ENCODE data around the gene CCL4. TPM values are rescaled to one million over a fixed set of nuclear protein-coding genes. Genes with fewer than 3 reads are reported as not detected.
A peak's percentile ranks its signal among the peaks of the same experiment; 100 is the strongest.
"Not testable (repeated sequence)": the region's sequence is repeated elsewhere in the genome, so short reads cannot be mapped to it uniquely, and the experiment has no call there.

Gene CCL4
- polyA plus RNA-seq, 1 donor, result 6.9 TPM

DNA sequence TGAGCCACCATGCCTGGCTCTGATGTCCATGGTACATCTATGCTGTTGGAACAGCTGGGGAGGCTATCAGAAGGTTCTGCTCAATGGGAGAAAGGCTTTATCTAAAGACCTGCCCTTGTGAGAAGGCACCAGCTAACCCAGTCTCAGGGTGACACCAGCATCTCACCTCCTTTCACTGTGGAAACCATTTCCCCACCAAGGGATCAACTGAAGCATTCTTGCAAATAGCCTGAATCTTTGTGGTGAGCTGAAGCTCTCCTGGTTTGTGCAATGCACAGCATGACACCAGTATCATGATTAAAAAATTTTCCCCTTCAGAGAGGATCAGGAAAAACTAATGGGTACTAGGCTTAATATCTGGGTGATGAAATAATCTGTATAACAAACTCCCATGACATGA is 34.5 kb upstream of the CCL4 start:
- Histone ChIP-seq H3K4me3 (ENCODE audit: low read length) (no peak overlapping the region), H3K9me3 (ENCODE audit: control insufficient read depth, low read depth, low read length) (no peaks in the 10 kb centered on the region), H3K36me3 (ENCODE audit: control insufficient read depth, insufficient read depth, low read length) (no peaks in the 10 kb centered on the region), H3K27ac (ENCODE audit: low read length) (no peak overlapping the region), H3K4me1 (ENCODE audit: control insufficient read depth, insufficient read depth, low read length) (no peaks in the 10 kb centered on the region), H3K27me3 (ENCODE audit: control insufficient read depth, insufficient read depth, low read length) (no peaks in the 10 kb centered on the region)
- no peak for DNase-seq

DNA sequence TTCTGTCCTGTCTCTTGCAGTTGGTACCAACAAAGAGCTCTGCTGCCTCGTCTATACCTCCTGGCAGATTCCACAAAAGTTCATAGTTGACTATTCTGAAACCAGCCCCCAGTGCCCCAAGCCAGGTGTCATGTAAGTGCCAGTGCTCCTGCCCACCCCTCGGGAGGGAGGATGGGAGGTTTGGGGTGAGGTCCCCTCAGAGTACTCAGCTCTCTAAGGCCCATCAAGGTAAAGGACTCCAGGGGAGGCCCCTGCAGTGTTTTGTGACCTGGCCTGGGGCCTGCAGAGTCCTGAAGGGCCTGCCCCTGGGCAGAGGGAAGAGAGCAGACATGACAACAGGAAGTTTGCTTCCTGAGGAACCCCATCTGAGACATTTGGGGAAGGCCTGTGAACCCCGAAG is 33.2 kb upstream of the CCL4 start:
- Histone ChIP-seq H3K36me3 (ENCODE audit: control insufficient read depth, insufficient read depth, low read length) (no peaks in the 10 kb centered on the region), H3K4me1 (ENCODE audit: control insufficient read depth, insufficient read depth, low read length) (no peaks in the 10 kb centered on the region), H3K9me3 (ENCODE audit: control insufficient read depth, low read depth, low read length) (no peaks in the 10 kb centered on the region), H3K27me3 (ENCODE audit: control insufficient read depth, insufficient read depth, low read length) (no peaks in the 10 kb centered on the region), H3K4me3 (ENCODE audit: low read length) (no peak overlapping the region), H3K27ac (ENCODE audit: low read length) (no peak overlapping the region)
- no peak for DNase-seq
- WGBS (ENCODE audit: insufficient coverage, low lambda C conversion rate), result no CpG with 5 or more reads among the region's 3 CpGs

DNA sequence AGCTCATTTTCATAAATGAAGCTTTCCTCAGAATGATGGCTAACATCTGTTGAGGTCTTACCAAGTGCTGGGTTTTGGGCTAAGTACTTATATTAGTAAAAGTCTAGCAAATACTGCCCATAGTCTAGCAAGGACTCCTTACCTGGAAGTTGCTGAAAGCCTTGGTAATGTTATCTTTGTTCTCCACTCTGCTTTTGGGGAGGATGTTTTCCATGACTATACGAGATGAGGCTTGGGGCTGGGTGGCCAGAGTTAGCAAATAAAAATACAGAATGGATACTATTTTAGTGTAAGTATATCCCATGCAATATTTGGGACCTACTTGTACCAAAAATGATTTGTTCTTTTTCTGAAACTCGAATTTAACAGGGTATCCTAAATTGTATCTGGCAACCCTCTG is 31.9 kb upstream of the CCL4 start:
- H3K36me3 ChIP-seq (ENCODE audit: control insufficient read depth, insufficient read depth, low read length), result no peaks in the 10 kb centered on the region

DNA sequence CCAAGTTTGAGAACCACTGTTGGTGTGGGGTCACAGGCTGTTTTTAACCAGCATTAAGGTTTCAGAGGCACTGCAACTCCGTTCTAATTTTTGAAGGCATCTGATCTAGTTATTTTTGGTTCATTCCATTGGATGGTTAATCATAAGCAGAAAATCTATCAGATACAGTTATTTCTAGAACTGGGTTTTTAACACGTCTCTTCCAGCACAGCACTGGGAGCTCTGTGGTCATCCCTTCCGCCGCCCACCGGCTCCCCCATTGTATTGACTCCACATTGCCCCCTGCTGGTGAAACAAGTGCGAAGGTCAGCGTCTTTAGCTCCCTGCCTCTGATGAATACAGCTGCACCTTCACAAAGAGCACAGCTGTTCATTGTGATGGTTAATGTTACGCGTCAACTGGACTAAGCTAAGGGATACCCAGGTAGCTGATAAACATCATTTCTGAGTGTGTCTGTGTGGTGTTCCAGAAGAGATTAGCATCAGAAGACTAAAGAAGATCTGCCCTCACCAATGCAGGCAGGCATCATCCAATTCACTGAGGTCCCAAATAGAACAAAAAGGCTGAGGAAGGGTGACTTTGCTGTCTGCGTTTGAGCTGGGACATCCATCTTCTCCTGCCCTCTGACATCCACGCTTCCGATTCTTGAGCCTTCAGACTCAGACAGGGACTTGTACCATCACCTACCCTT is 31.1 kb upstream of the CCL4 start:
- Histone ChIP-seq H3K27ac (ENCODE audit: low read length) (no peak overlapping the region), H3K27me3 (ENCODE audit: control insufficient read depth, insufficient read depth, low read length) (no peaks in the 10 kb centered on the region), H3K4me1 (ENCODE audit: control insufficient read depth, insufficient read depth, low read length) (no peaks in the 10 kb centered on the region), H3K4me3 (ENCODE audit: low read length) (no peak overlapping the region), H3K9me3 (ENCODE audit: control insufficient read depth, low read depth, low read length) (no peaks in the 10 kb centered on the region), H3K36me3 (ENCODE audit: control insufficient read depth, insufficient read depth, low read length) (no peaks in the 10 kb centered on the region)
- WGBS (ENCODE audit: insufficient coverage, low lambda C conversion rate), result no CpG with 5 or more reads among the region's 12 CpGs
- DNase-seq, result peak in 1 of 2 donors; percentile 43

More for the DNA sequence above, 31.9 kb upstream of the CCL4 start:
- WGBS (ENCODE audit: insufficient coverage, low lambda C conversion rate), result no CpG with 5 or more reads among the region's 2 CpGs
- H3K4me1 ChIP-seq (ENCODE audit: control insufficient read depth, insufficient read depth, low read length), result no peaks in the 10 kb centered on the region
- no peak overlapping the region for H3K27ac ChIP-seq (ENCODE audit: low read length)
- H3K9me3 ChIP-seq (ENCODE audit: control insufficient read depth, low read depth, low read length), result no peaks in the 10 kb centered on the region
- no peaks in the 10 kb centered on the region for H3K27me3 ChIP-seq (ENCODE audit: control insufficient read depth, insufficient read depth, low read length)
- H3K4me3 ChIP-seq (ENCODE audit: low read length), result no peak overlapping the region
- DNase-seq, result no peak

DNA sequence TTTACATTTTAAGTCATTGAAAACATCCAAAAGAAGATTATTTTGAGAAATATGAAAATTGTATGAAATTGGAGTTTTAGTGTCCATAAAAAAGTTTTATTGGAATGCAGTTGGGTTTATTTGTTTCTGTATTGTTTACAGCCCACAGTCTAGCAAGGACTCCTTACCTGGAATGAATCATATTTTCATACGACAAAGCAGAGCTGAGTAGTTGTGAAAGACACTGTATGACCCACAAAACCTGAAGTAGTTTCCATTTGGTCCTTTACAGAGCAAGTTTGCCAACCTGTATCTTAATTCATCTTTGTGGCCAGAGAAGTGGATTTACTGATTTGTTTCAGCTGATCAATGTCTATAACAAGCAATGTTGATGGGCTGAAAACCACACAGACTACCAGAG is 29.3 kb upstream of the CCL4 start:
- Histone ChIP-seq H3K36me3 (ENCODE audit: control insufficient read depth, insufficient read depth, low read length) (no peaks in the 10 kb centered on the region), H3K4me3 (ENCODE audit: low read length) (no peak overlapping the region), H3K4me1 (ENCODE audit: control insufficient read depth, insufficient read depth, low read length) (no peaks in the 10 kb centered on the region), H3K9me3 (ENCODE audit: control insufficient read depth, low read depth, low read length) (no peaks in the 10 kb centered on the region), H3K27ac (ENCODE audit: low read length) (no peak overlapping the region), H3K27me3 (ENCODE audit: control insufficient read depth, insufficient read depth, low read length) (no peaks in the 10 kb centered on the region)
- no CpG with 5 or more reads among the region's 1 CpG for WGBS (ENCODE audit: insufficient coverage, low lambda C conversion rate)
- no peak for DNase-seq

DNA sequence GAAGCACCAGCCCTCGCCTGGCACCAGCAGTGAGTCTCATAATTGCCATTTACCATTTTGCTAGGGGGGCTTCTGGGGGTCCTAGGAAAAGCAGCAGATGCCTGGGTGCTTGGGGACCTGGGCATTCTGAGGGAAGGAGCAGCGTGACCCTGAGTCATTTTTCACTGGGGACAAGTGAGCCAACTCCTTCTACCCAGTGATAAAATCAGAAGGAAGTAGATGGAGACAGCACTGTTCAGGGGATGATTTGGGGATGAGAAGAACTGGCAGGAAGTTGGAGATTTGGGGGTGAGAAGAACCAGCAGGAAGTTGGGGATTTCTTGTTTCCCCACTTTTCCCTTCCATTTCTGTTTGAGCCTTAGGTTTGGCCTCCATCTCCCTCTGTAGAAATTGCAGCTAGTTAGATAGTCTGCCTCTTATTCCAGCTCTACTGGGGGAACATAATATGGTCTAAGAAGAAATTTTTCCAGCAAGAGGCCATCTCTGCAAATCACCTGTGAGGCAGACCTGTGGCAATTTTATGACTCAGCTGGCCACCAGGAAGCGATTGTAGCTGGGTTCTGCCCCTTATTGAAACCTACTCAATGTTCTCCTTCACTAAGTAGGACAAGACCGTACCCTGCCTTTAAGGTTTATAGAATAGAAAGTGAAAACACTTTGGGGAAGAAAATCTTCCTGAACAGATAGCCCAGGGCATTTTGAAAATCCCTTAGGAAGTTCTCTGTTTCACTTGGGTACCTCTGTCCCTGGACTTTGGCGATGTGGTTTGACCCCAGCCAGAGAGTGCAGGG is 21.8 kb upstream of the CCL4 start:
- not testable (repeated sequence) for H3K4me1 ChIP-seq (ENCODE audit: control insufficient read depth, insufficient read depth, low read length); H3K36me3 ChIP-seq (ENCODE audit: control insufficient read depth, insufficient read depth, low read length); H3K27ac ChIP-seq (ENCODE audit: low read length); H3K4me3 ChIP-seq (ENCODE audit: low read length); DNase-seq; H3K9me3 ChIP-seq (ENCODE audit: control insufficient read depth, low read depth, low read length); H3K27me3 ChIP-seq (ENCODE audit: control insufficient read depth, insufficient read depth, low read length)
- WGBS (ENCODE audit: insufficient coverage, low lambda C conversion rate), result no CpG with 5 or more reads among the region's 5 CpGs

DNA sequence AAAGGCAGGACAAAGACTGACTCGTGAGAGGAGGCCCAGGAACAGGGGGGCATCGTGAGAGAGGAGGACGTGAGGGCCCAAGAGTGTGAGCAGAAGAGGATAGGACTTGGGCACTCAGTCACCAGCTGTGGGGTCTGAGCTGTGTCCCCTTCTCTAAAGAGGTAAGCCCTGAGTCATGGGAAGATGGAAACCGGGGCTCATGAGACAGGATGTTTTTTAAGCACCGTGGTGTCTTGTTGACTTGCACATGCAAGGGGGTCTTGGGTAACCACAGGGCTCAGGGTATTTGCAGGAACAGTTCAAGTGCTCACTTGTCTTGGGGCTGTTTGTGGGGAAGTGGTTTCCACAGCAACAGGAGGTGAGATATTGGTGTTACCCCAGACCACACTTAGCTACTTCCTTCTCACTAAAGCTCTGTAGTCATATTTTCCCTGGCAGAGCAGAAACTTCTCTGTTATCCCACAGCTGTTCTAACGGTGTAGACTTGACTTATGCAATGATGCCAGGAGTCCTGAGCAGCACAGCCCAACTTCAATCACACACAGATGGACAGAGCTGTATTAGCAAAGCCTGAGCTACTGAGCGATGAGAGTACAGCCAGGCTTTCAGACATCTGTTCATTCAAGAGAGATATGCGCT is 21.0 kb upstream of the CCL4 start:
- H3K27ac ChIP-seq (ENCODE audit: low read length); H3K36me3 ChIP-seq (ENCODE audit: control insufficient read depth, insufficient read depth, low read length); H3K9me3 ChIP-seq (ENCODE audit: control insufficient read depth, low read depth, low read length); H3K4me1 ChIP-seq (ENCODE audit: control insufficient read depth, insufficient read depth, low read length); H3K4me3 ChIP-seq (ENCODE audit: low read length); H3K27me3 ChIP-seq (ENCODE audit: control insufficient read depth, insufficient read depth, low read length): not testable (repeated sequence)
- peak in 1 of 2 donors; percentile 22 for DNase-seq
- WGBS (ENCODE audit: insufficient coverage, low lambda C conversion rate), result 100% methylated on average over 2 of the region's 8 CpGs

DNA sequence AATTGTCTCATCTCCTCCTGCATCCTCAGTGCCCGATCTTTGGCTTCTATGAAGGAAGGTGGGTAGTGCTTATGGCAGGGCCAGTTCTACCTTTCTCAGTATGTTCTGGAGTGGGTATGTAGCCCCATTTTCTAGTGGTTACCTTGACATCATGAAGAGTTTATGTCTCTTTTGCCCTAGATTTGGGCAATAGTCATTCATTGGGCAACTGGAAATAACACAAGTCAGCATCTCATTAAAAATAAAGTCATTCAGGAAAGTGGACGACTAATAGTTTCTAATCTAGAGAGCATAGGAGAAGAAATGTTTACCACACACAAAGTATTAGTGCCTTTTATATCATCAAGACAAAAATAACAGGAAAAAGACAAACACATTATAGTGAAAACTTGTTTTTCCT is 19.9 kb upstream of the CCL4 start:
- not testable (repeated sequence) for H3K4me3 ChIP-seq (ENCODE audit: low read length); H3K4me1 ChIP-seq (ENCODE audit: control insufficient read depth, insufficient read depth, low read length); DNase-seq; H3K27me3 ChIP-seq (ENCODE audit: control insufficient read depth, insufficient read depth, low read length); H3K9me3 ChIP-seq (ENCODE audit: control insufficient read depth, low read depth, low read length); H3K27ac ChIP-seq (ENCODE audit: low read length); H3K36me3 ChIP-seq (ENCODE audit: control insufficient read depth, insufficient read depth, low read length)
- no CpG with 5 or more reads among the region's 2 CpGs for WGBS (ENCODE audit: insufficient coverage, low lambda C conversion rate)

DNA sequence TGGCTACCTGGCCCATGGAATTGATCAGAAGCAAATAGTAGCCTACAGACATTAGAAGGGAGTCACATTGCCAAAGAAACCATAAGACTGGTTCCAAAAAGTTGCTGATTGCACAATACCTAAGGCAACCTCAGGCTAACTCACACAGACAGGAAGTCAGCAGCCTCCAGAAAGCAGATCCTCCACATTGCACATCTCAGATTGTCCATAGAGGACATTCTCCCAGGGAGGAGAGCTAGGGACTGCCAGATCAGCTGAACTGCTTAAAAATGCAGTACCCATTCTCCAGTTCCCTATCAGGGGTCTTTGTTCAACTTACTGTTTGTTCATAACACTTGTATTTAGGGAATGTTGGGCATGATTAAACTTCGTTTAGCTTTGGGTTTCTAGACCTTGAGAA is 17.9 kb upstream of the CCL4 start:
- H3K27ac ChIP-seq (ENCODE audit: low read length), result no peak overlapping the region
- H3K27me3 ChIP-seq (ENCODE audit: control insufficient read depth, insufficient read depth, low read length), result no peaks in the 10 kb centered on the region
- peaks cover 5% of the 10 kb centered on the region for H3K4me1 ChIP-seq (ENCODE audit: control insufficient read depth, insufficient read depth, low read length)
- H3K9me3 ChIP-seq (ENCODE audit: control insufficient read depth, low read depth, low read length), result no peaks in the 10 kb centered on the region
- no peak for DNase-seq
- H3K4me3 ChIP-seq (ENCODE audit: low read length), result no peak overlapping the region
- WGBS (ENCODE audit: insufficient coverage, low lambda C conversion rate), result 60% methylated on average over 1 of the region's 1 CpG
- H3K36me3 ChIP-seq (ENCODE audit: control insufficient read depth, insufficient read depth, low read length), result no peaks in the 10 kb centered on the region

DNA sequence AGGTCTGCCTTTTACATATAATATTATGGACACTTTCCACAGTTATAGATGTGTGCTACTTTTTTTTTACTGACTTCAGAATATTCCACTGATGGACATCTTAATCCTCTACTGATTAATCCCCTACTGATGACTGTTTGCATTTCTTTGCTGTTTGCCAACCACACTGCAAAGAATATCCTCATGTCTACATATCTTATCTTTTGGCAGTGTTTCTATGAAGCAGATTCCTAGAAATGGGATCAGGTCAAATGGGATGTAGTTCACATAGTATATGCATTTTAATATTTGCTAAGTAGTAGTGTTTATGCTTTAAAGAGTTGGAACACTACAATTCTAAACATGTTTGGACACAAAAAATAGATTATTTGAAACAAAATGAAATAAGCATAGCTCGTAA is 16.8 kb upstream of the CCL4 start:
- no peaks in the 10 kb centered on the region for H3K36me3 ChIP-seq (ENCODE audit: control insufficient read depth, insufficient read depth, low read length)
- H3K27ac ChIP-seq (ENCODE audit: low read length), result no peak overlapping the region
- H3K9me3 ChIP-seq (ENCODE audit: control insufficient read depth, low read depth, low read length), result no peaks in the 10 kb centered on the region
- DNase-seq, result no peak
- no peak overlapping the region for H3K4me3 ChIP-seq (ENCODE audit: low read length)
- peaks cover 5% of the 10 kb centered on the region for H3K4me1 ChIP-seq (ENCODE audit: control insufficient read depth, insufficient read depth, low read length)
- WGBS (ENCODE audit: insufficient coverage, low lambda C conversion rate), result no CpG with 5 or more reads among the region's 1 CpG
- no peaks in the 10 kb centered on the region for H3K27me3 ChIP-seq (ENCODE audit: control insufficient read depth, insufficient read depth, low read length)

Data from large intestine (tissue), 3 donors.